HG03520 (cell line): ENCODE results near the gene BBC3.

ENCODE experiments used
- ATAC-seq: cut with Tn5 transposase; IDR thresholded peaks from one replicate; pipeline ENCODE4 v1.9.1; 2021; ENCODE audit warnings: mild to moderate bottlenecking, moderate library complexity; ENCODE audit not compliant: unreplicated experiment

BBC3 gene

DNA sequence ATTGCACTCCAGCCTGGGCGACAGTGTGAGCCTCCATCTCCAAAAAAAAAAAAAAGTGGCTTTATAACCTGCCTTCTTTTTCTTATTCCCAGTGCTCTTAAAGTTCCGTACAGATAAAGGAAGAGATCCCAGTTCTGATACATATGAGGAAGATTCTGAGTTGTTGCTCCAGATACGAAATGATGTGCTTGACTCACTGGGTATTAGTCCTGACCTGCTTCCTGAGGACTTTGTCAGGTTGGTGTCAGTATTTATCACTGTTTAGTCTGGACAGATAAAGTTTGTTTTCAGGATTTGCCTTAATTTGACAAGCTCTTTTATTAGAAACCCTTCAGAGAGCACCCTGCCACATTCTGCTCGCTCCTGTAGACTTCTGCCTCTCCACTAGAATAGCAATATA lies 33.9 kb downstream of the BBC3 start:
- ATAC-seq: no peak

GRCh38 chr19:47195434-47195833 lies 35.6 kb downstream of the BBC3 start:
- no peak for ATAC-seq

DNA sequence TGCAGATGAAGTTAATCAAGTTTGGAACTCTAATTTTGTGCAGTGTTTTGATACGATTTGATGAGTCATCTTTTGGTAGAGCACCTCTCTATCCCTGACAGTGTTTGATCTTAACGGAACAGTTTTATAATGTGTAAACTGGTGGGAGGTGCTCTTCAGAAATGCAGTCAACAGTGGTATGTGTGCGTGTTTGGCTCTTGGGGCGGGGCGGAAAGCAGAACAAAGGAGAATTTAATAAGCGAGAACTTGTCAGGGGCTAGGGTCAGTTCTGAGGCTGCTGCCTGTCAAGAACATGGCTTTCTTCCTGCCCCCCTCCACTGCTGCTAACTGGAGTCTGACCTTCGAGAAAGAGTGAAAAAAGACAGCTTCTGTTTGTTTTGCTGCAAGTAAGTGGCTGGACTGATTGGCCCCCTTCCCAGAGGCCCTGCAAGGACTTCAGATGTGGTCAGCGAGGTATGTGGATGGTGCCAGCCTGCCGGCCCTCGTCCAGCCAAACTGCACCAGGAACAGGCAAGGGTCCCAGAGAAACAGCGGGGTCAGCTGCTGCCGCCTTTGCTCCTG lies 40.8 kb downstream of the BBC3 start:
- no peak for ATAC-seq

- no peak for ATAC-seq
These were observed 42.4 kb downstream of the BBC3 start for GRCh38 chr19:47188507-47189033.

DNA sequence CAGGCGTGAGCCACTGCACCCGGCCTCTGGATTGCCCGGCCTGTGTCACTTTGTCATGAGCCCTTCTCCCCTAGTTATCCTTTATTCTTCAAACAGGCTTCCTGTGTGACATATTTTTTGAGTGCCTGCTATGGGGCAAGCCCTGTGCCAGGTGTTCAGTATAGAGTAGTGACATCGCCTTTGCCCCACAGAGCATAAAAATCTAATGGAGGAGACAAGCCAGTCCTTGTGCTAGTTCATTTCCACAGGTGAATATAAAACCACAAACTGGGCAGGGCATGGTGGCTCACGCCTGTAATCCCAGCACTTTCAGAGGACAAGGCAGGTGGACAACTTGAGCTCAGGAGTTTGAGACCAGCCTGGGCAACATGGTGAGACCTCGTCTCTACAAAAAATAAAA lies 43.2 kb downstream of the BBC3 start:
- ATAC-seq: no peak

GRCh38 chr19:47187335-47187655 lies 43.7 kb downstream of the BBC3 start:
- ATAC-seq: no peak

- peak; percentile 91 for ATAC-seq
These were observed 44.3 kb downstream of the BBC3 start for GRCh38 chr19:47186446-47187334.

GRCh38 chr19:47183601-47184000 lies 47.4 kb downstream of the BBC3 start:
- no peak for ATAC-seq

- ATAC-seq: no peak
These were observed 51.2 kb downstream of the BBC3 start for GRCh38 chr19:47179653-47180310.

DNA sequence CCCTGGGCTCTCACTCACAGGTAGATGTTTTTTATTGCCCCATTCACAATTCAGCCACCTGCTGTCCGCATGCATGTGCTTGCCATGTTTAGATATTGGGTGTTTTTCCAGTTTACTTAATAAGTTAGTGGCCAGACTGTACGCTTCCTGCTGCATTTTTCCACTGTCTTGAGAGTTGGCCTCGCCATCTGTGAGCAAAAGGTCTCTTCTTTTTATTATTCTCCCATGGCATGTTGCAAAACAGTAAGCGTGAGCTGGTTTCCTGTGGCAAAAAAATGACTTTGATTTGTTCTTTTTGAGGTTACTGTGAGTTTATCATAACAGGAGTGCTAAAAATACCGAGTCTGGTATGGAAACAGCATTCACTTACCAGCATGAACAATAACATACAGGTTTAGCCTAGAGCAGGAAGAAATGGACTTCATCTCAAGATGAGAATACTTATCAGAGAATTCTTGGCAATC lies 54.3 kb downstream of the BBC3 start:
- ATAC-seq: no peak

DNA sequence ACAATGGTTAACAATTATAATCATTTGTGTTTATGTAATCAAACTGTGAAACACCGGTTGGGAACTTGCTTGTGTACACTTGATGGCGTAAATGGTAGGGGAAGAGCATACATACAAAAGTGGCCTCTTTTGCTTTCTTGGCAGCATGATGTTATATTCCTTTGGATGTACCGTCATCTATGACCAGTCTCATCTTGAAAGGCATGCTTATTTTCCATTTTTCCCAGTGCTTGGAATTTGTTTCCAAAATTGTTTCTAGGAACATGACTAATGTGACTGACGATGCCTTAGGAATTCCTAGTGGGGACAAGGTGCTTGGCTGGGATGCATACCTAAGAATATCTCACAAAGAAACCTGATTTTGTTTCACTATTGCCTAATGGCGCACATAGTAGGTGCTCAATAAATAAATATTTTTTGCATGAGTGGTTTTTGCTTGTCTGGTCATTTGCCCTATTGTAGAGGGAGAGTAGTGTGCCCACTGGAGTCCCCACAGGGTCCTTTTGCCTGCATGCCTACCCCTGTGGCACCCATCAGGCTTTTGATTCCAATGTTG lies 54.9 kb downstream of the BBC3 start:
- ATAC-seq: no peak

DNA sequence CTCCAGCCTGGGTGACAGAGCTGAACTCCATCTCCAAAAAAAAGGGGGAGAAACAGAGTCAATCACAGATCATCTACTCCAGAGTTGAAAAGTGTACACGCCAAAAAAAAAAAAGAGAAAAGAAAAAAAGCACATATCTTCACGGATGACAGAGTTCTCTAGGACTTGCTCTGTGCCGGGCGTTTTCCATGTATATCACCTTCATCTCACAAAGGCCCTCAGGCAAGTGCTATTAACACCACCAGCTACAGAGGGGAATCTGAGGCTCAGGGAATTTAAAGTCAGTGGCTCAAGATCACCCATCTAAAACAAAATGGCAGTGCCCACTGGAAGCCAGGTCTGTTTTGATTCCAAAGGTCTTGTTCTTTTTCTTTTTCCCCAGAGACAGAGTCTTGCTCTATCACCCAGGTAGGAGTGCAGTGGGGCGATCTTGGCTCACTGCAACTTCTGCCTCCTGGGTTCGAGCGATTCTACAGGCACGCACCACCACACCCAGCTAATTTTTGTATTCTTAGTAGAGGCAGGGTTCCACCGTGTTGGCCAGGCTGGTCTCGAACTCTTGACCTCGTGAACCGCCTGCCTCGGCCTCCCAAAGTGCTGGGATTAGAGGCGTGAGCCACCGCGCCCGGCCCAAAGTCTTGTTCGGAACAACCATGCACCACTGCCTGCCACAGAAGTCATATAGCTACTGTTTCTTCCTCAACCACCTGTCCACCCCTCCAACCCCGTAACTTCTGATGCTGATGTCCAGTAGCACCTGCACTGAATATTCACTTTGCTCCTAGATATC lies 58.1 kb downstream of the BBC3 start:
- ATAC-seq: no peak
